Putamen (tissue), 1 donor: Measurements from ENCODE around the gene MIGA2.
"Not testable (repeated sequence)": the region's sequence is repeated elsewhere in the genome, so short reads cannot be mapped to it uniquely, and the experiment has no call there.

Source experiments
- DNase-seq: peaks from one replicate; pipeline ENCODE4 v3.0.0-alpha.2; 2016; ENCODE audit warnings: low spot score

Gene MIGA2

DNA sequence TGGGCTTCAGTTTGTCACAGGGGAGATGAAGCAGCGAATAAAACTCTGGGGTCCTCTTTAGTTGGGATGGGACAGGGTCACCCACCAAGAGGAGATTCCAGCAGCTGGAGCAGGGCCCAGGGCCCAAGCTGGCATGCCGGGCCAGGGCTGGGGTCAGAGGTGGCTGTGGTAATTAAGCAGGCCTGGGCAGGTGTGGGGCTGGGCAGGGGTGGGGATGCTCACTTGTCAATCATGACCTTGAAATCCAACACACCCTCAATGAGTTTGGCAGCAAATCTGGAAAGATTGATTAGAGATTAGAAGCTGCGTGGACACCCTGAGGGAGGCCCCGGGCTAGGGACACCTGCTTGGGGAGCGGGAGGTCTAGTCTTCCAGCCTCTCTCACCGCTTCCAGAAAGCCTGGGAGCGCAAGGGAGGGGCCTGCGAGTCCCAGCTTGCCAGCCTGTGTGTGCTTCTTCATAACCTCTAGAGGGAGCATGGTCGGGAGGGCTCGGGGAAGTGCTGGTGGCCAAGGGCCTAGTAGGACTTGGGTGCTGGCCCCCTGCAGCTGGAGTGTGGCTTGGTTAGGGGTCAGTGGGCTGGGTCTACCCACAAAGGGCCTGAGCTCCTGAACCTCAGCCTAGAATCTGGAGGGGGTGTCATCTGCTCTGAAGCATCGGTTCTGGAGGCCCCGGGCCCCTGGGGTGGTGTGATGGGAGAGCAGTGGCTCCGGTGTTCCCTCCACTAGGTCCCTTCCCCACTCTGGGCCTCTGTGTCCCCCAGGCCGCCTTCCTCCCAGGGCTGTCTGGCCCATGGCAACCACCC, 66.6 kb downstream of the MIGA2 start:
- no peak for DNase-seq

GRCh38 chr9:129103595-129103965, 67.2 kb downstream of the MIGA2 start:
- DNase-seq: no peak

GRCh38 chr9:129104051-129104450, 67.6 kb downstream of the MIGA2 start:
- no peak for DNase-seq

DNA sequence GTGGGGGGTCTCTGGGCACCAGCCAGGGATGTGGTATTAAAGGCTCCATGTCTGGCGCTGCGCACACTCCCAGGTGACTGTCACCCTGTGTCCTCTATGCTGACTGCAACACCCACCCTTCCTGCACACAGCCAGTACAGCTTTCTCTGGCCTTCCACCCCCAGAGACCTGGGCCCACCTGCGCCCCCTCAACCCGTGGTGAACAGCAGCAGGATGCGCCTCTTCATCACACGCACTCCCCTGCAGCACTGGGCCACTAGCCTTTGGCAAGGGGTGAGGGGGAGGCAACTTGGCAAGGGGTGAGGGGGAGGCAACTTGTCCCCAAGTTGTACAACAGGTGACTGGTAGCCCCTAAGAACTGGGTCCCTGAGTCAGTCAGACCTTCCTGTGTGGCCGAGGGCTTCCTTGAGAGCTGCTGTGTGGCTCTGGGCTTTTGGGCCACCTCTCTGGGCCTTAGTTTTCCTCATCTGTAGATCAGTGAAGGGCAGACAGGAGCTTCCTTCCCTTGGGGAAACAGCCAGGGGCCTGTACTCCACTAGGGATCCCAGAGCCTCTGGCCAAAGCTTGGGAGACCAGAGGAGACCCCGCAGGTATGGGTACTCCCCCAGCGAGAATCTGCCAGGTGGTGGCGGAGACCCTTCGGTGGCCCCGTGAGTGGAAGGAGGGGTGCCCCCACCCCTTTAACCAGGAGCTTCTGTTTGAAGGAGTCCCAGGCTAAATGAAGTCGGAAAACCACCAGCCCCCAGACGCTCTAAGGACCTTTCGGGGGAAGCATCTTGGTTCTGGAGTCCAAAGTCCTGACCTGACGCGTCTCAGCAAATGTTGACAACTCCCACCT, 69.7 kb downstream of the MIGA2 start:
- no peak for DNase-seq

GRCh38 chr9:129107651-129108050, 71.2 kb downstream of the MIGA2 start:
- no peak for DNase-seq

GRCh38 chr9:129108083-129108804, 71.8 kb downstream of the MIGA2 start:
- no peak for DNase-seq

DNA sequence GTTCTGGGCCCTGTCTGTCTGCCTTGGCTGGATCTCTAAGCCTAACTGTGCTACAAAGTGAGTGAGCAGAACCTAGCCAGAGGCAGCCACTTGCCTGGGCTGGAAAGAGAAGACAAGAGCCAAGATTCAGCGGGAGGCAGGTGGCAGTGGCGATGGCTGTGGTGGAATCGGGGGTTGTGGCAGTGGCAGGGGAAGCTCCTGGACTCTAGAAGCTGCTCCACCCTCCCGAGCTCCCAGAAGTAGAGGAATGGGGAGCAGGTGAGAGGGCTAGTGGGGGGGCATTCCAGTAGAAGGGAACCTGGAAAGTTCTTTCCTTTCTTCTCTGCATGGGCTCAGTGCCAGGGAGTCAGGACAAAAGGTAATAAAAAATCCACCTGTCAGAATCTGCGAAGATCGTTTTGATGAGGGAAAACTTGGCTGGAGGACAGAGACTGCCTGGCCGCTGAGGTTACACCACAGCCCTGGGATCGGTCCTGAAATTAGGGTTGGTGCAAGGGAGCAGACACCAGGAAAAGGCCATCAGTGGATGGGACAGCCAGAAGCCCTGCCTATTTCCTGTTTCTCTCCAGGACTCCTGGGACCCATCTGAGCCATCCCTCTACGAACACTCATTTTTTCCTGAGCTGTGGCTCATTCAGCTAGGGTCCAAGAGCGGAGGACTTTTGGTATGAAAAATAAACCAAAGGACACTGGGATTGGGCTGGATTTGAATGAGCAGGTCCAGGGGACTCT, 72.5 kb downstream of the MIGA2 start:
- no peak for DNase-seq

DNA sequence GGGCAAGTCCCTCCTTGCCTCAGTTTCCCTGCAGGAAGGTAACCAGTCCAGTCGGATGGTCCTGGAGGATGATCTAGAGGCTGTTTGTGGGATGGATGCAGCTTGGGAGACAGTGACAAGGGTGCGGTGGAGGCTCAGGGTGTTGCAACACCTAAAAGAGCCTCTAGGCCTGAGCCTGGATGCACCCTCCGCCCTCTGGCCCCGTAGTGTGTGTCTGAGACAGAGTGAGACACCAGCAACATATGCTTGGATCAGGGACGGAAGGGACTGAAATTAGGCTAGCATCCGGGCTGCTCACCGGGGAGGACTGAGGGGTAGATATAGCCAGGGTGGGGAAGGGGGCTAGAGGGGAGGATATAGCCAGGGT, 73.1 kb downstream of the MIGA2 start:
- no peak for DNase-seq

DNA sequence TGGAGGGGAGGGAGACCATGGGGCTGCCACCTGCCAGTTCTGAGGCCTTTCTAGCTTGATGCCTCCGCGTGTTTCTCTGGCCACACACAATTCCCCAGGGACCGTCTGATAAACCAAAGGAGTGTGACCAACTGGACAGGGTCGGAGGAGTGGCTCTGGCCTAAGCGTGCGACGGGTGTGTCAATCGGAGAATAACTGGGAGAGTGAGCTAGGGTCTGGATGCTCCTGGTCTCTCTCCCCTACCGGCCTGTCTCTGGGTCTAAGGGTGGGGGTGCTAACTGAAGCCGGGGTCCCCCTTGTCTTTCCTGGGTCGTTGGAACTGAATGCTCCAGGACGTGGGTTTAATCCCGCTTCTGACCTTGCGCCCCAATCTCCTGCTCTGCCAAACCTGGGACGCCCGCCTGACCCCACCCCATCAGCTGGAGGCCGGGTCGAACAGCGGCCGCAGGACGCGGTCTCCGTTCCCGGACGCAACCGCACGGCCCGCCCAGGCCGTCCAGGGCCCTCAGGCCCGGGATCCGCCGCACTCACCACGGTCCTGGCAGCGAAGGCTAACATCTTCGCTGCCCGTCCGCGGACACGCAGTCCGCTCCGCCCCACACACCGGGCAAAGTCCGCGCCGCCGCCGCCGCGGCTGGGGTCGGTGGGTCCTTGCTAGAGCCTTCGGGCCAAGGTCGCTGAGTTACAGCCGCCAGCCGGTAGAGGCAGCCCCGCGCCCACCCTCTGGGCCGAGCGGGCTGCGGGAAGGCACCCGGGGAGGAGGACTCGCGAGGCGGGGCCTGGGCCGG, 73.7 kb downstream of the MIGA2 start:
- no peak for DNase-seq

GRCh38 chr9:129110740-129111527, 74.5 kb downstream of the MIGA2 start, which contains the start of the genes CRAT and PTPA:
TSS of gene CRAT (minus strand) at chr9:129110793. CDS start at chr9:129110509, 284 bp downstream.
TSS of gene PTPA (plus strand) at chr9:129111415. CDS start at chr9:129111601, 186 bp downstream.
- peak; percentile 97 for DNase-seq

DNA sequence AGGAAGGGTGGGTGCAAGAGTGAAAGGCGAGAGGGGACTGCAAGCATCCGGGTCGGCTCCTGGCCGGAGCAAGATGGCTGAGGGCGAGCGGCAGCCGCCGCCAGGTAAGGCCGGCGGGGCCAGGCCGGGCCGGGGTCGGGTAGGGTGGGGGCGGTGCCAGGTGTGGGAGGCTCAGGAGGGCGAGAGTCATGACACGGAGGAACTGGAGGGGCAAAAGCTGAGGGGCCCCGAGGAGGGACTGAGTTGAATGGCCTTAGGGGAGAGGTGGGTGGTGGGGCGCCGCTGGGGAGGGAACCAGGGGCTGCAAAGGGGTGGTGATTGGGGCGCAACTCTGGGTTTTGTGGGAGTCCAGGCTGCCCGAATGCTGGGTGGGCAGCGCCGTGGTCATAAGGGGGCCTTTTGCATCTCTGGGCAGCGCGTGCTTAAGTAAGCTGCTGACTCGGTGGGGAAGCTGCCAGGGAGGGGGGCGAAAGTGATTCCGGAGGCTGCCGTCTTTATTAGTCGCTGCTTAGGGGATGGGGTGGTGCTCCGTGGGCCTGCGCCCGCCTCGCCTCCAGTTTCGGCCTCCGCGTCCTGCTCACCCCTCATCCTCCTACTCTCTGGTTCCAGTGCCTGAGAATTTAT, 75.2 kb downstream of the MIGA2 start:
- DNase-seq: no peak

- not testable (repeated sequence) for DNase-seq
Measured at GRCh38 chr9:129112526-129112925, 76.1 kb downstream of the MIGA2 start.

- DNase-seq: no peak
Measured at GRCh38 chr9:129113645-129114304, 77.3 kb downstream of the MIGA2 start.

DNA sequence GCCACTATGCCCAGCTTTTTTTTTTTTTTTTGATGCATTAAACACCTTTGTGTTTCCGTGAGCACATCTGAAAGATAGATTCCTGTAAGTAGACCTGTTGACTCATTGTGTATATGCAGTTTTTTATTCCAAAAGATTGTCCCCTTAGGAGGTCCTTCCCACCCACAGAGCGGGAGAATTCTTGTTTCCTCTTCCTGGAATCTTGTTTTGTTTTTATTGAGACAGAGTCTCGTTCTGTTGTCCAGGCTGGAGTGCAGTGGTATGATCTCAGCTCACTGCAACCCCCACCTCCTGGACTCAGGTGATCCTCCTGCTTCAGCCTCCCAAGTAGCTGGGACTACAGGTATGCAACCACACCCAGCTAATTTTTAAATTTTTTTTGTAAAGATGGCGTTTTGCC, 82.4 kb downstream of the MIGA2 start:
- DNase-seq: no peak

DNA sequence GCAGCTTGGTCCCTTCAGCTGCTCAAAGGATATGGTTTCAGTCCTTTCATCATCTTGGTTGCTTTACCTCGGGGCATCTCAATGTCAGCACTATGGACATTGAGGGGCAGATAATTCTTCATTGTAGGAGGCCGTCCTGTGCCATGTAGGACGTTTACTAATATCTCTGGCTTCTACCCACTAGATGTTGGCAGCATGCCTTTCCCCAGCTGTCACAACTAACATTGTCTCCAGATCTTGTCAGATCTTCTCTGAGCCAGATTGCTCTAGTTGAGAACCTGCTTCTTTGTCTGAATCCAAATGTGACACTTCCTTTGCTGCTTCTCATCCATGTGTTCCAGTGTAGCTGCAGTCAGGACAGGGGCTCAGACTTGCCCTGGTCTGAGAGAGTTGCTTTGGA, 85.1 kb downstream of the MIGA2 start:
- peak; percentile 65 for DNase-seq
